Fibroblast of upper back skin (primary cell): ENCODE results near the gene USH2A.

ENCODE experiments used
- DNase-seq: peaks from one replicate; pipeline ENCODE4 v3.0.0-alpha.2; 2013

Gene USH2A

GRCh38 chr1:216258856-216259255, 164.4 kb downstream of the USH2A start:
- DNase-seq: no peak

- no peak for DNase-seq
Observed at GRCh38 chr1:216258386-216258785, 164.9 kb downstream of the USH2A start.

GRCh38 chr1:216250861-216251260, 172.4 kb downstream of the USH2A start:
- DNase-seq: no peak

GRCh38 chr1:216248628-216249027, 174.6 kb downstream of the USH2A start:
- no peak for DNase-seq

GRCh38 chr1:216247937-216248336, 175.3 kb downstream of the USH2A start:
- DNase-seq: no peak

- DNase-seq: no peak
Observed at GRCh38 chr1:216246577-216247203, 176.6 kb downstream of the USH2A start.

- peak; percentile 9 for DNase-seq
Observed at GRCh38 chr1:216238844-216239243, 184.4 kb downstream of the USH2A start.

- no peak for DNase-seq
Observed at GRCh38 chr1:216237927-216238542, 185.2 kb downstream of the USH2A start.

GRCh38 chr1:216224233-216224632, 199.0 kb downstream of the USH2A start:
- DNase-seq: no peak

GRCh38 chr1:216223486-216223885, 199.8 kb downstream of the USH2A start:
- DNase-seq: peak; percentile 27

- peak; percentile 24 for DNase-seq
Observed at GRCh38 chr1:216222288-216222687, 201.0 kb downstream of the USH2A start.

GRCh38 chr1:216221260-216221700, 202.0 kb downstream of the USH2A start:
- DNase-seq: peak; percentile 85

- peak; percentile 23 for DNase-seq
Observed at GRCh38 chr1:216216305-216216704, 206.9 kb downstream of the USH2A start.

- peak; percentile 49 for DNase-seq
Observed at GRCh38 chr1:216215169-216215568, 208.1 kb downstream of the USH2A start.

GRCh38 chr1:216212826-216213225, 210.4 kb downstream of the USH2A start:
- DNase-seq: no peak

GRCh38 chr1:216210081-216210480, 213.2 kb downstream of the USH2A start:
- peak; percentile 35 for DNase-seq

GRCh38 chr1:216209125-216209524, 214.1 kb downstream of the USH2A start:
- no peak for DNase-seq

GRCh38 chr1:216207154-216207553, 216.1 kb downstream of the USH2A start:
- no peak for DNase-seq

- DNase-seq: no peak
Observed at GRCh38 chr1:216205176-216205575, 218.1 kb downstream of the USH2A start.

GRCh38 chr1:216201946-216202345, 221.3 kb downstream of the USH2A start:
- DNase-seq: no peak

- DNase-seq: no peak
Observed at GRCh38 chr1:216200941-216201340, 222.3 kb downstream of the USH2A start.

- DNase-seq: peak; percentile 44
Observed at GRCh38 chr1:216194721-216195120, 228.5 kb downstream of the USH2A start.

GRCh38 chr1:216193839-216194443, 229.3 kb downstream of the USH2A start:
- no peak for DNase-seq

- DNase-seq: no peak
Observed at GRCh38 chr1:216190438-216190837, 232.8 kb downstream of the USH2A start.
